Measurements from ENCODE around the gene KLHL29. TPM values are rescaled to one million over a fixed set of nuclear protein-coding genes. Genes with fewer than 3 reads are reported as not detected.

KLHL29 gene
- total and polyA plus RNA-seq, 2 of the 13 experiments (the other 11 are each of a cell fraction or from before 2014, with no cell fraction given) = 0.01 TPM; not detected in 1

GRCh38 chr2:23507267-23508065 is 122.5 kb downstream of the KLHL29 start:
- FAIRE-seq (peak; percentile 26), ATAC-seq (peak; percentile 19), DNase-seq (ENCODE audit: low spot score) (no peak)
- Histone ChIP-seq H3K9me3 (ENCODE audit: low read length) (no peaks in the 10 kb centered on the region), H3K4me2 (ENCODE audit: low read depth, low read length) (peak overlapping the region; percentile 3; the same call in 1 of the 2 replicates), H3K4me1 (ENCODE audit: insufficient read depth, low read length) (peaks cover 26% of the 10 kb centered on the region), H3K36me3 (replicated peaks in 1 of 2; ENCODE audit: control insufficient read depth in 1 of 2, insufficient read depth in 2 of 2, low read length in 2 of 2) (no peaks in the 10 kb centered on the region), H3K79me2 (ENCODE audit: insufficient read depth, low read length) (no peaks in the 10 kb centered on the region), H3K27ac (ENCODE audit: extremely low read length, insufficient read depth, low read length) (no peak overlapping the region), H3K27me3 (ENCODE audit: control insufficient read depth in 1 of 2, insufficient read depth in 2 of 2, low read length in 2 of 2) (peaks cover 0 to 53% of the 10 kb centered on the region in 2 experiments), H4K20me1 (ENCODE audit: insufficient read depth, low read length) (no peaks in the 10 kb centered on the region; the same call in 1 of the 2 replicates), H3K4me3 (replicated peaks in 1 of 3; ENCODE audit: insufficient read depth in 1 of 3, low read depth in 2 of 3, low read length in 3 of 3) (no peak overlapping the region), H2AFZ (ENCODE audit: low read length) (no peak overlapping the region), H3K9ac (ENCODE audit: insufficient read depth, low read depth, low read length) (no peak overlapping the region)
- in situ Hi-C loops (cut with HindIII; ENCODE audit: extremely low pct_ligation_motif_present, low pct_unique_long_range_greater_than_20kb) (no loop called here), intact Hi-C loops (cut with micrococcal nuclease; ENCODE audit: unreplicated experiment) (loop anchor here (2.0 kb wide), 1 partner anchor 59 kb away; no protein-coding TSS in a partner anchor)
- ChIA-PET POLR2A (no interaction called here), CTCF (ENCODE audit: low intra/inter-chr PET ratio, low total read pairs) (no interaction called here)
- 32% methylated on average over 15 of the region's 15 CpGs for WGBS (ENCODE audit: low lambda C conversion rate)
- TF ChIP-seq TSC22D2 (CRISPR knock-in tag; IDR thresholded peaks at IDR 0.05; ENCODE audit: borderline replicate concordance) (no peak), ARNT2 (CRISPR knock-in tag; IDR thresholded peaks at IDR 0.05; ENCODE audit: low read depth) (no peak), ZNF205 (CRISPR knock-in tag; IDR thresholded peaks at IDR 0.05) (peak; percentile 92), PREB (CRISPR knock-in tag; IDR thresholded peaks at IDR 0.05) (no peak), CBX2 (IDR thresholded peaks at IDR 0.05; ENCODE audit: low read depth, low read length) (no peak), CBX2 (CRISPR knock-in tag; IDR thresholded peaks at IDR 0.05; ENCODE audit: low read depth) (no peak), NR2F6 (IDR thresholded peaks at IDR 0.05) (peak; percentile 46; the same call in 1 of the 2 replicates), NR2F6 (CRISPR knock-in tag; IDR thresholded peaks at IDR 0.05) (no peak), PITX1 (CRISPR knock-in tag; IDR thresholded peaks at IDR 0.05) (no peak), ZSCAN30 (CRISPR knock-in tag; IDR thresholded peaks at IDR 0.05) (no peak), CBFB (CRISPR knock-in tag; IDR thresholded peaks at IDR 0.05) (no peak), ZNF563 (CRISPR knock-in tag; IDR thresholded peaks at IDR 0.05) (no peak), ZNF350 (CRISPR knock-in tag; IDR thresholded peaks at IDR 0.05; ENCODE audit: borderline replicate concordance, low read depth) (no peak), TMF1 (CRISPR knock-in tag; IDR thresholded peaks at IDR 0.05; ENCODE audit: low read depth) (no peak)
- TF ChIP-seq, protein P1, sequence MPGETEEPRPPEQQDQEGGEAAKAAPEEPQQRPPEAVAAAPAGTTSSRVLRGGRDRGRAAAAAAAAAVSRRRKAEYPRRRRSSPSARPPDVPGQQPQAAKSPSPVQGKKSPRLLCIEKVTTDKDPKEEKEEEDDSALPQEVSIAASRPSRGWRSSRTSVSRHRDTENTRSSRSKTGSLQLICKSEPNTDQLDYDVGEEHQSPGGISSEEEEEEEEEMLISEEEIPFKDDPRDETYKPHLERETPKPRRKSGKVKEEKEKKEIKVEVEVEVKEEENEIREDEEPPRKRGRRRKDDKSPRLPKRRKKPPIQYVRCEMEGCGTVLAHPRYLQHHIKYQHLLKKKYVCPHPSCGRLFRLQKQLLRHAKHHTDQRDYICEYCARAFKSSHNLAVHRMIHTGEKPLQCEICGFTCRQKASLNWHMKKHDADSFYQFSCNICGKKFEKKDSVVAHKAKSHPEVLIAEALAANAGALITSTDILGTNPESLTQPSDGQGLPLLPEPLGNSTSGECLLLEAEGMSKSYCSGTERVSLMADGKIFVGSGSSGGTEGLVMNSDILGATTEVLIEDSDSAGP (CRISPR knock-in tag; IDR thresholded peaks at IDR 0.05; ENCODE audit: borderline replicate concordance) = no peak
- TF ChIP-seq, protein P2, sequence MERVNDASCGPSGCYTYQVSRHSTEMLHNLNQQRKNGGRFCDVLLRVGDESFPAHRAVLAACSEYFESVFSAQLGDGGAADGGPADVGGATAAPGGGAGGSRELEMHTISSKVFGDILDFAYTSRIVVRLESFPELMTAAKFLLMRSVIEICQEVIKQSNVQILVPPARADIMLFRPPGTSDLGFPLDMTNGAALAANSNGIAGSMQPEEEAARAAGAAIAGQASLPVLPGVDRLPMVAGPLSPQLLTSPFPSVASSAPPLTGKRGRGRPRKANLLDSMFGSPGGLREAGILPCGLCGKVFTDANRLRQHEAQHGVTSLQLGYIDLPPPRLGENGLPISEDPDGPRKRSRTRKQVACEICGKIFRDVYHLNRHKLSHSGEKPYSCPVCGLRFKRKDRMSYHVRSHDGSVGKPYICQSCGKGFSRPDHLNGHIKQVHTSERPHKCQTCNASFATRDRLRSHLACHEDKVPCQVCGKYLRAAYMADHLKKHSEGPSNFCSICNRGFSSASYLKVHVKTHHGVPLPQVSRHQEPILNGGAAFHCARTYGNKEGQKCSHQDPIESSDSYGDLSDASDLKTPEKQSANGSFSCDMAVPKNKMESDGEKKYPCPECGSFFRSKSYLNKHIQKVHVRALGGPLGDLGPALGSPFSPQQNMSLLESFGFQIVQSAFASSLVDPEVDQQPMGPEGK (CRISPR knock-in tag; IDR thresholded peaks at IDR 0.05) = no peak
- TF ChIP-seq, protein P3, sequence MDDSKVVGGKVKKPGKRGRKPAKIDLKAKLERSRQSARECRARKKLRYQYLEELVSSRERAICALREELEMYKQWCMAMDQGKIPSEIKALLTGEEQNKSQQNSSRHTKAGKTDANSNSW (CRISPR knock-in tag; IDR thresholded peaks at IDR 0.05; ENCODE audit: borderline replicate concordance) = no peak
- no TSS peak for BruUV-seq (replicated peaks)

Data from HepG2 (cell line).